ENCODE measurements around the gene GP1BA.

DNA sequence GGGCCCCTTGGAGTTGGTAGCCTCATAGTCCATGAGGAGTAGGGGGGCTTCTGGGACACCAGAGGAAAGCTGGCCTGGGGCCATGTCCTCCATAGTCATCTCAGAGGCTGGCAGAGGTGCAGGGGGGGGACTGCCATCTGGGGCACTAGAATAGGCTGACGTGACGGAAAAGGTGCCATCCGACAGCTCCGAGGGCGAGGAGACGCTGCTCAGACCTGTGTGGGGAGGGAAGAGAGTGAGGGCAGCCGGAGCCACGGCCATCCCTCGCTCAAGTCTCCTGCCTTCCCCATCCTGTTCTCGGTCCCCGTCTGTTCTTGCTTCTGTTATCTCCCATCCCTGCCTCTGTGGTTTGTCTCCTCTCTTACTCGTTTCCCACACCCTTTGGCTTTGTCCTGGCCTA lies 40.2 kb downstream of the GP1BA start:
- TF ChIP-seq, protein P1, sequence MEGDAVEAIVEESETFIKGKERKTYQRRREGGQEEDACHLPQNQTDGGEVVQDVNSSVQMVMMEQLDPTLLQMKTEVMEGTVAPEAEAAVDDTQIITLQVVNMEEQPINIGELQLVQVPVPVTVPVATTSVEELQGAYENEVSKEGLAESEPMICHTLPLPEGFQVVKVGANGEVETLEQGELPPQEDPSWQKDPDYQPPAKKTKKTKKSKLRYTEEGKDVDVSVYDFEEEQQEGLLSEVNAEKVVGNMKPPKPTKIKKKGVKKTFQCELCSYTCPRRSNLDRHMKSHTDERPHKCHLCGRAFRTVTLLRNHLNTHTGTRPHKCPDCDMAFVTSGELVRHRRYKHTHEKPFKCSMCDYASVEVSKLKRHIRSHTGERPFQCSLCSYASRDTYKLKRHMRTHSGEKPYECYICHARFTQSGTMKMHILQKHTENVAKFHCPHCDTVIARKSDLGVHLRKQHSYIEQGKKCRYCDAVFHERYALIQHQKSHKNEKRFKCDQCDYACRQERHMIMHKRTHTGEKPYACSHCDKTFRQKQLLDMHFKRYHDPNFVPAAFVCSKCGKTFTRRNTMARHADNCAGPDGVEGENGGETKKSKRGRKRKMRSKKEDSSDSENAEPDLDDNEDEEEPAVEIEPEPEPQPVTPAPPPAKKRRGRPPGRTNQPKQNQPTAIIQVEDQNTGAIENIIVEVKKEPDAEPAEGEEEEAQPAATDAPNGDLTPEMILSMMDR (IDR thresholded peaks at IDR 0.05 in 8 of 11, conservative IDR thresholded peaks at IDR 0.05 in 3 of 11) = no peak
- TF ChIP-seq POLR2A (IDR thresholded peaks at IDR 0.05) (no peak), POLR2AphosphoS5 (IDR thresholded peaks at IDR 0.05) (peak in 2 of 3 donors; percentile 37 to 67)

All from spleen (tissue), 7 donors.